ENCODE results near the gene CDADC1. TPM values are rescaled to one million over a fixed set of nuclear protein-coding genes. Genes with fewer than 3 reads are reported as not detected.

CDADC1 gene
- polyA plus RNA-seq, 1 donor: 9.2 TPM

DNA sequence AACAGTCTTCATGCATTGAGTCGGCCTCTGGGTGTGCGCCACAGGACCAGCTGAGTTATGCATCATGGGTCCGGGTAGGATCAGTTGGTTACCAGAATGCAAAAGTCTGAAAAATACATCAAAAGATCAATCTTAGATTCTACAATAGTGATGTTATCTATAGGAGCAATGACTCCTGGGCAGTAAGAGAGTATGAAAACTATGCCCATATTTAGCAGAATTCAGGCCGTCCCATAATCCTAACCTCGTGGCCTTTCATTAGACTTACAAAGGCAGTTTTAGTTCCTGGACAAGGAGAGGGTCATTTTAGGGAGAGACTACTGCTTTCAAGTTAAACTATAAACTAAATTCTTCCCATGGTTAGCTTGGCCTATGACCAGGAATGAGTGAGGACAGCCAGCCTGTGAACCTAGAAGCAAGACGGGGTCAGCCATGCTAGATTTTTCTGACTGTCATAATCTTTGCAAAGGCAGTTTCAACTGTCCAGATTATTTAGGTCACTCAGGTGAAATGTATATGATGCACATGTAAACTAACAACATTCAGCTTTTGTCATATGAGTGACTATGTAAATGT, 11.8 kb upstream of the CDADC1 start:
- Histone ChIP-seq H3K4me1 (ENCODE audit: control insufficient read depth, insufficient read depth, low read length) (no peaks in the 10 kb centered on the region), H3K27me3 (ENCODE audit: control insufficient read depth, insufficient read depth, low read length) (no peaks in the 10 kb centered on the region), H3K4me3 (ENCODE audit: low read length) (no peak overlapping the region), H3K9me3 (ENCODE audit: control insufficient read depth, low read depth, low read length) (no peaks in the 10 kb centered on the region), H3K36me3 (ENCODE audit: control insufficient read depth, insufficient read depth, low read length) (no peaks in the 10 kb centered on the region), H3K27ac (ENCODE audit: low read length) (no peak overlapping the region)
- WGBS (ENCODE audit: insufficient coverage, low lambda C conversion rate): 90% methylated on average over 2 of the region's 6 CpGs
- DNase-seq: no peak

DNA sequence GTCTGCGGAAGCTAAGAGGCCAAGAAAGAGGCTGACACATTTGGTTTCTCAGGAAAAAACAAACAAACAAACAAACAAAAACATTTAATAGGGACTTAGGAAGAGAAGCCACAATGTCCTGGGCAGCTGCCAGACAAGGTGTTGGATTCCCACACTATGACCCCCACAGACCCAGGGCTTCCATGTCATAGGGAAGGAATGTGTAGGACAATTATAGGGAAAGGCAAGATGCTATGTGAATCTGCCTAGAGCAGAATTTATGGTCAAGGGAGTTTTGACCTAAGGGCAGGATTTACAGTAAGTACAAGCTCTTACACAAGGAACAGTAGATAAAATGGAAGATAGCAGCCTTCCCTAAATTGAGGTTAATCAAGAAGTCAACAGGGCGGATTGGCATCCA, 9.1 kb upstream of the CDADC1 start:
- DNase-seq: no peak
- Histone ChIP-seq H3K4me1 (ENCODE audit: control insufficient read depth, insufficient read depth, low read length) (no peaks in the 10 kb centered on the region), H3K36me3 (ENCODE audit: control insufficient read depth, insufficient read depth, low read length) (no peaks in the 10 kb centered on the region), H3K27ac (ENCODE audit: low read length) (no peak overlapping the region), H3K4me3 (ENCODE audit: low read length) (no peak overlapping the region), H3K9me3 (ENCODE audit: control insufficient read depth, low read depth, low read length) (no peaks in the 10 kb centered on the region), H3K27me3 (ENCODE audit: control insufficient read depth, insufficient read depth, low read length) (no peaks in the 10 kb centered on the region)
- WGBS (ENCODE audit: insufficient coverage, low lambda C conversion rate): 100% methylated on average over 1 of the region's 2 CpGs

DNA sequence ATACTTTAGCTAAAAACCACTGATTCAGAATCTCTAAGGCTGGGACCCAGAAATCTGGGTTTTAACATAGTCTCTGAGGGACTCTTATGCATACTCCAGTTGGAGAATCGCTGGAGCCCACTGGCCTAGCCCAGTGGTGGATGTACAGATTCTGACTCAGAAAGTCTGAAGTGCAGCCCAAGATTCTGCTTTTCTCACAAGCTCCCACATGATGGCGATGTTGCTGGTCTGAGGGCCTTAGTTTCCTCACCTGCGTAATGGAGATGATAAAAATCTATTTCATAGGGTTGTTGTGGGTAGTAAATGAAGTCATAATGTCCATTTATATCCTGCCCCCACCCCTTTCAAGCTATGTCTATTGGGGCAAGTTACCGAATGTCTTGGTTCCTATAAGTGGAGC, 7.7 kb upstream of the CDADC1 start:
- no peaks in the 10 kb centered on the region for H3K9me3 ChIP-seq (ENCODE audit: control insufficient read depth, low read depth, low read length)
- WGBS (ENCODE audit: insufficient coverage, low lambda C conversion rate): no CpG with 5 or more reads among the region's 4 CpGs
- no peaks in the 10 kb centered on the region for H3K4me1 ChIP-seq (ENCODE audit: control insufficient read depth, insufficient read depth, low read length)
- no peak for DNase-seq
- H3K27ac ChIP-seq (ENCODE audit: low read length): no peak overlapping the region
- H3K27me3 ChIP-seq (ENCODE audit: control insufficient read depth, insufficient read depth, low read length): no peaks in the 10 kb centered on the region
- H3K36me3 ChIP-seq (ENCODE audit: control insufficient read depth, insufficient read depth, low read length): no peaks in the 10 kb centered on the region
- H3K4me3 ChIP-seq (ENCODE audit: low read length): no peak overlapping the region

DNA sequence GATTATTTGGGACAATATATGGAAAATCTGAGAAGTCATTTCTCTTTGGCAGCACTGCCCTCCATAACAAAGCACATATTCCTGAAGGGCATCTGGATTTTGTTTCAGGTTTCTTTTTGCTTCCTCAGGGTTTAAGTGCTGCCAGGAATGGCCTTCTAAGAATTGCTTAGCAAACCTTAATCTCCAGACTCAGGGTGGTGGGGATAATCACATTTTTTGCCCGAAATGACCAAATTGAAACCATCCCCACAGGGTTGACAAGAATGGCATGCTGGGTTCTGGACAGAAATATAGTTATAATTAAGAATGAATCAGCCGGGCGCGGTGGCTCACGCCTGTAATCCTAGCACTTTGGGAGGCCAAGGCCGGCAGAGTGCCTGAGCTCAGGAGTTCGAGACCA, 6.4 kb upstream of the CDADC1 start:
- Histone ChIP-seq H3K36me3 (ENCODE audit: control insufficient read depth, insufficient read depth, low read length) (no peaks in the 10 kb centered on the region), H3K4me1 (ENCODE audit: control insufficient read depth, insufficient read depth, low read length) (no peaks in the 10 kb centered on the region), H3K9me3 (ENCODE audit: control insufficient read depth, low read depth, low read length) (no peaks in the 10 kb centered on the region), H3K4me3 (ENCODE audit: low read length) (no peak overlapping the region), H3K27me3 (ENCODE audit: control insufficient read depth, insufficient read depth, low read length) (no peaks in the 10 kb centered on the region), H3K27ac (ENCODE audit: low read length) (no peak overlapping the region)
- DNase-seq: no peak
- no CpG with 5 or more reads among the region's 7 CpGs for WGBS (ENCODE audit: insufficient coverage, low lambda C conversion rate)

DNA sequence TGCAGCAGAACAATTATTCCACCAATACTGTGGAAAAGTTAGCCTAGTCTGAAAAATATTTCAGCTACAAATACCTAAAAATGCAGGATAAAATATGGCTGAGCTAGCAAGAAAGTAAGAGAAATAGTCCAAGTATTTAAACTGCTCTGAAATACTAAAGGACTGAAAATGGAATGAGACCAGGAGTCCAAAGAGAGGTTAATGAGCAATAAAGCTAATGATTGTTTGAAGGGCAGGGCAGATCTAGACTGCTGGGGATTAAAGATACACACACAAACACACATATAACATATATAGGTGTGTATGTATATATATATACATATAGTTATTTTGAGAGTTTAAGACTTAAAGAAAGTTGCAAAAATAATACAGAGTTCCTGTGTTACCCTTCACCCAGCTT, 2.6 kb upstream of the CDADC1 start:
- DNase-seq: peak in 1 of 2 donors; percentile 58
- Histone ChIP-seq H3K4me3 (ENCODE audit: low read length) (no peak overlapping the region), H3K27me3 (ENCODE audit: control insufficient read depth, insufficient read depth, low read length) (no peaks in the 10 kb centered on the region), H3K9me3 (ENCODE audit: control insufficient read depth, low read depth, low read length) (no peaks in the 10 kb centered on the region), H3K27ac (ENCODE audit: low read length) (peak overlapping the region; percentile 9), H3K4me1 (ENCODE audit: control insufficient read depth, insufficient read depth, low read length) (peaks cover 4% of the 10 kb centered on the region), H3K36me3 (ENCODE audit: control insufficient read depth, insufficient read depth, low read length) (no peaks in the 10 kb centered on the region)

DNA sequence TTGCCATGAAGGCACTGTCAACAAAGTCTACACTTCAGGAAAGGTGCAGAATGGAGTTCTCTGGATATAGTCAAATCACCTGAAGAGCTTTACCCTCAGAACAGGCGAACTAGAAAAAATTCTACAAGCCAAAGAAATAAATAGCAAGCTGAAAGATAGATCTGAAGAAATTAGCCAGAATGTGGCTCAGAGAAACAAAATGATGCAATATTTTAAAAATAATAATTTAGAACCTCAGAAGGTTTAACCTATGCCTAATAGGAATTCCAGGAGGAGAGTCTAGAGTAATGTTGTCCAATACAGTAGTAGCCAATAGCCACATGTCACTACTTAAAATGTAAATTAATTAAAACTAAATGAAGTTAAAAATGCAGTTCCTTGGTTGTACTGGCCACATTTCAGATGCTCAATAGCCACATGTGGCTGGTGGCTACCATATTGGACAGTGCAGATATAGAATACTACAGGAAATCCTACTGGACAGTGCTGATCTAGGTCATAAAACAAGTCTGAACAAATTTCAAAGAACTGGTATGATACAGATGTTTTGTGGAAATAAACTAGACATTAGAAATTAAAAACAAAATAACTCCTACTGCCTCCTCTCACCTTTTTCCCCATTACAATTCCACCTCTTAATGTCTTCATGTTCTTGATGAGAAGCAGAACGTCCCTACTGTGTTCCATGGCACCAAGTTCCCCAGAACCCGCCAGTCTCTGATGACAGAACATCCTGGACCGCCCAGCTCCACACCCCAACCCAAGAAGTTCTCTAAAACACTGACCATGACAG, 679 bp upstream of the CDADC1 start:
- Histone ChIP-seq H3K36me3 (ENCODE audit: control insufficient read depth, insufficient read depth, low read length) (peaks cover 3% of the 10 kb centered on the region), H3K4me1 (ENCODE audit: control insufficient read depth, insufficient read depth, low read length) (peaks cover 4% of the 10 kb centered on the region), H3K27ac (ENCODE audit: low read length) (peak overlapping the region; percentile 77), H3K27me3 (ENCODE audit: control insufficient read depth, insufficient read depth, low read length) (no peaks in the 10 kb centered on the region), H3K9me3 (ENCODE audit: control insufficient read depth, low read depth, low read length) (no peaks in the 10 kb centered on the region), H3K4me3 (ENCODE audit: low read length) (peak overlapping the region; percentile 91)
- no CpG with 5 or more reads among the region's 4 CpGs for WGBS (ENCODE audit: insufficient coverage, low lambda C conversion rate)
- DNase-seq: no peak

DNA sequence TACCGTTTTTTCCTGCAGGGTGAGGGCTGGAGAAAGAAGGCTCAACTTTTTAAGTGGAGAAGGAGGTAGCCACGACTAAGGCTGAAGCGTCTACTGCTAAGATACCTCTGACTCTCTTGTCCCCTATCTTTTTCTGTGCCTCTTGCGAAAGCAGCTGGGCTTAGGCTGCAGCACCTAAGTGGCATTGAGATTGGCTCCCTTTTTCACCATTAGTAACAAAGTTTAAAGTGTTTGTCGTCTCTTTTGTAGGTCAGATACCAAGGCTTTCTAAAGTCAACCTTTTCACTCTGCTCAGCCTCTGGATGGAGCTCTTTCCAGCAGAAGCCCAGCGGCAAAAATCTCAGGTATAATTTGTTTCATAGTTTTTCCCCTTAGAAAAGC, 887 bp downstream of the CDADC1 start:
- Histone ChIP-seq H3K27ac (ENCODE audit: low read length) (peak overlapping the region; percentile 77), H3K4me3 (ENCODE audit: low read length) (peak overlapping the region; percentile 91), H3K27me3 (ENCODE audit: control insufficient read depth, insufficient read depth, low read length) (no peaks in the 10 kb centered on the region), H3K36me3 (ENCODE audit: control insufficient read depth, insufficient read depth, low read length) (peaks cover 3% of the 10 kb centered on the region), H3K4me1 (ENCODE audit: control insufficient read depth, insufficient read depth, low read length) (peaks cover 4% of the 10 kb centered on the region), H3K9me3 (ENCODE audit: control insufficient read depth, low read depth, low read length) (no peaks in the 10 kb centered on the region)
- no CpG with 5 or more reads among the region's 6 CpGs for WGBS (ENCODE audit: insufficient coverage, low lambda C conversion rate)
- DNase-seq: peak in 1 of 2 donors; percentile 14

DNA sequence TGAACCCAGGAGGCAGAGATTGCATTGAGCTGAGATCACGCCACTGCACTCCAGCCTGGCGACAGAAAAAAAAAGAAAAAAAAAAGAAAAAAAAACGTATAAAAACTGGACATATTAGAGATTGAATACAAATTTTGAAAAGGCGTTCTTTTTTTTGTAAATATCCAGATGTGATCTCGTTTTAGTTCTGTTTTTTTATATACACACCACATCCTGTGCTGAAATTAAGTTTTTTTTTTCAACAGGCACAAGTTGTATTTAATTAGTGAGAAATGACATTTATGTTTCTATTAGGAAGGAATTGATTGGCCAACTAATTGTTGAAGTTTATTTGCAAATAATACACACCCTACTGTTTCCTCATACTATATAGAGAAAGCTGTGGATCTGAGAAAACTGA, 3.6 kb downstream of the CDADC1 start:
- no peak overlapping the region for H3K4me3 ChIP-seq (ENCODE audit: low read length)
- no peak overlapping the region for H3K27ac ChIP-seq (ENCODE audit: low read length)
- no peak for DNase-seq
- no peaks in the 10 kb centered on the region for H3K27me3 ChIP-seq (ENCODE audit: control insufficient read depth, insufficient read depth, low read length)
- H3K4me1 ChIP-seq (ENCODE audit: control insufficient read depth, insufficient read depth, low read length): peaks cover 4% of the 10 kb centered on the region
- H3K36me3 ChIP-seq (ENCODE audit: control insufficient read depth, insufficient read depth, low read length): peaks cover 14% of the 10 kb centered on the region
- 94% methylated on average over 5 of the region's 5 CpGs for WGBS (ENCODE audit: insufficient coverage, low lambda C conversion rate)
- H3K9me3 ChIP-seq (ENCODE audit: control insufficient read depth, low read depth, low read length): no peaks in the 10 kb centered on the region

DNA sequence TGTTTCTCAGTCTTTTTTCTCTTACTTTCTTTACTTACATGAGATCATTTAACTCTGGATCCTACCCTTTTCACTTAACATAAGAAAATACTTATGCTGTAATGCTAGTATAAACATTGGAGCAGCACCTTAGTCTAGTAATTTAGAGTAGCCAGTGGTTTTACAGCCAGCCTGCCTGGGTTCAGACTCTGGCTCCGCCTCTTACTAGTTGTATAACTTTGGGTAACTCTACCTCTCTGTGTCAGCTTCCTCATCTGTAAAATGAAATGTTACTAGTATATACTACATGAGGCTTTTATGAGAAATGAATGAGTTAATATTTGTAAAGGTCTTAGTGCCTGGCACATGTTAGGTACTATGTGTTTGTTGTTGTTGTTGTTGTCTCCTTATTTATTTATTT, 5.6 kb downstream of the CDADC1 start:
- no peak overlapping the region for H3K27ac ChIP-seq (ENCODE audit: low read length)
- H3K36me3 ChIP-seq (ENCODE audit: control insufficient read depth, insufficient read depth, low read length): peaks cover 24% of the 10 kb centered on the region
- no peak for DNase-seq
- H3K4me3 ChIP-seq (ENCODE audit: low read length): no peak overlapping the region
- H3K9me3 ChIP-seq (ENCODE audit: control insufficient read depth, low read depth, low read length): no peaks in the 10 kb centered on the region
- no peaks in the 10 kb centered on the region for H3K4me1 ChIP-seq (ENCODE audit: control insufficient read depth, insufficient read depth, low read length)
- no CpG with 5 or more reads among the region's 1 CpG for WGBS (ENCODE audit: insufficient coverage, low lambda C conversion rate)
- no peaks in the 10 kb centered on the region for H3K27me3 ChIP-seq (ENCODE audit: control insufficient read depth, insufficient read depth, low read length)

DNA sequence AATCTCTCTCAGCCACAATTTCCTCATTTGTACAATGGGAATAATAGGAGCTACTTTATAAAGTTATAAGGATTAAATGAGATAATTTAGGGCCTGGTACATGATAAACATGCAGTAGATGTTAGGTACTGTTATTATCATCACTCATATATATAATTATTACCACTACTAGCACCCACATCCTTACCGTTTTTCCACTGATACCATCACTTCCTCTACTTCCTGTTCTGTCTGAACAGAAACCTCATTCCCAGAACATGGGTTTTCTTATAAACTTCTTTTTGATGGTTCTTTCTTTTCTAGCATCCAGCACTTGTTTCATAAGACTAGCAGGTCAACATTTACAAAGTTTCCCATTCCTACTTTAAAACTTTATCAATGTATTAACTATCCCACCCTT, 6.3 kb downstream of the CDADC1 start:
- DNase-seq: no peak
- H3K27me3 ChIP-seq (ENCODE audit: control insufficient read depth, insufficient read depth, low read length): no peaks in the 10 kb centered on the region
- no peaks in the 10 kb centered on the region for H3K4me1 ChIP-seq (ENCODE audit: control insufficient read depth, insufficient read depth, low read length)
- no peak overlapping the region for H3K27ac ChIP-seq (ENCODE audit: low read length)
- no peak overlapping the region for H3K4me3 ChIP-seq (ENCODE audit: low read length)
- 83% methylated on average over 1 of the region's 1 CpG for WGBS (ENCODE audit: insufficient coverage, low lambda C conversion rate)
- peaks cover 24% of the 10 kb centered on the region for H3K36me3 ChIP-seq (ENCODE audit: control insufficient read depth, insufficient read depth, low read length)
- H3K9me3 ChIP-seq (ENCODE audit: control insufficient read depth, low read depth, low read length): no peaks in the 10 kb centered on the region

DNA sequence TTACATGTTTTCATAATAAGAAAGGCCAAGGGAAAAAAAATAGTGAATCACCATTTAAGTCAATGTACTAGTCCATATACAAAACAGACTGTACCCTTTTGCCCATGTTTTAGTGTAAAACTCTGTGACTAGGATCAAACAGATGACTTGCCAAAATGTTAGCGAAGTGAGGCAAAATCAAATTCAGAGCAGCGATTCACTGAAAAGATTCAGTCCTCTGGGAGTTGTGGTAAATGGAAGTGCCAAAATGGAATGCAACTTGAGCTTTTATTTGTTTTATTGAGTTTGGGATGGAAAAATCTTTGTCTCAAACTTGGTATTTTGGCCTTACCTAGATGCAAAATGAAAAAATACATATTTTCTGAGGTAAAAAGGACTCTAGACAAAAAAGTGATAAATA, 9.1 kb downstream of the CDADC1 start:
- Histone ChIP-seq H3K4me1 (ENCODE audit: control insufficient read depth, insufficient read depth, low read length) (no peaks in the 10 kb centered on the region), H3K27me3 (ENCODE audit: control insufficient read depth, insufficient read depth, low read length) (no peaks in the 10 kb centered on the region), H3K4me3 (ENCODE audit: low read length) (no peak overlapping the region), H3K36me3 (ENCODE audit: control insufficient read depth, insufficient read depth, low read length) (peaks cover 42% of the 10 kb centered on the region), H3K9me3 (ENCODE audit: control insufficient read depth, low read depth, low read length) (no peaks in the 10 kb centered on the region), H3K27ac (ENCODE audit: low read length) (no peak overlapping the region)
- WGBS (ENCODE audit: insufficient coverage, low lambda C conversion rate): 100% methylated on average over 2 of the region's 2 CpGs
- DNase-seq: no peak

Measured in large intestine (tissue), 3 donors.